ENCODE measurements around the gene ATG2A.

ATG2A gene

GRCh38 chr11:64932324-64932723 is 15.3 kb upstream of the ATG2A start:
- TF ChIP-seq, protein P1, sequence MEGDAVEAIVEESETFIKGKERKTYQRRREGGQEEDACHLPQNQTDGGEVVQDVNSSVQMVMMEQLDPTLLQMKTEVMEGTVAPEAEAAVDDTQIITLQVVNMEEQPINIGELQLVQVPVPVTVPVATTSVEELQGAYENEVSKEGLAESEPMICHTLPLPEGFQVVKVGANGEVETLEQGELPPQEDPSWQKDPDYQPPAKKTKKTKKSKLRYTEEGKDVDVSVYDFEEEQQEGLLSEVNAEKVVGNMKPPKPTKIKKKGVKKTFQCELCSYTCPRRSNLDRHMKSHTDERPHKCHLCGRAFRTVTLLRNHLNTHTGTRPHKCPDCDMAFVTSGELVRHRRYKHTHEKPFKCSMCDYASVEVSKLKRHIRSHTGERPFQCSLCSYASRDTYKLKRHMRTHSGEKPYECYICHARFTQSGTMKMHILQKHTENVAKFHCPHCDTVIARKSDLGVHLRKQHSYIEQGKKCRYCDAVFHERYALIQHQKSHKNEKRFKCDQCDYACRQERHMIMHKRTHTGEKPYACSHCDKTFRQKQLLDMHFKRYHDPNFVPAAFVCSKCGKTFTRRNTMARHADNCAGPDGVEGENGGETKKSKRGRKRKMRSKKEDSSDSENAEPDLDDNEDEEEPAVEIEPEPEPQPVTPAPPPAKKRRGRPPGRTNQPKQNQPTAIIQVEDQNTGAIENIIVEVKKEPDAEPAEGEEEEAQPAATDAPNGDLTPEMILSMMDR (IDR thresholded peaks at IDR 0.05; ENCODE audit: low read depth, low read length, missing control alignments) = no peak
- H3K4me3 ChIP-seq (replicated peaks; ENCODE audit: low read depth, low read length) = no peak overlapping the region
- DNase-seq (ENCODE audit: extremely low read depth, low read depth) = no peak

GRCh38 chr11:64931290-64931689 is 14.3 kb upstream of the ATG2A start:
- TF ChIP-seq, protein P1 (IDR thresholded peaks at IDR 0.05; ENCODE audit: low read depth, low read length, missing control alignments) = no peak
- no peak for DNase-seq (ENCODE audit: extremely low read depth, low read depth)
- H3K4me3 ChIP-seq (replicated peaks; ENCODE audit: low read depth, low read length) = no peak overlapping the region

DNA sequence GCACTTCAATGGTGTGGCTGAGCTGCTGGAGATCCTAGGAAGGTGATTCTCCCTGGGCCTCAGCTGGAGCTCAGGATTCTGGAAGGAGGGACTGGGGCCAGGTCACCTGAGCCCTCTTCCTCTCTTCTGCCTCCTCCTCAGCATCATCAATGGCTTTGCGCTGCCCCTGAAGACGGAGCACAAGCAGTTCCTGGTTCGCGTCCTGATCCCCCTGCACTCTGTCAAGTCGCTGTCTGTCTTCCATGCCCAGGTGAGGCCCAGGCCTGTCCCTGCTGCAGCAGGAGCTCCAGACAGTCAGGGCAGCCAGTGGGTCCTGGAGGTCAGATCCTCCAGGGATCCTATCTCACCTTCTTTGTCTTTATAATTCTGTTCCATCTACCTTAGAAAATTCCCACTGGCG is 13.3 kb upstream of the ATG2A start:
- TF ChIP-seq, protein P1 (IDR thresholded peaks at IDR 0.05; ENCODE audit: low read depth, low read length, missing control alignments) = no peak
- no peak overlapping the region for H3K4me3 ChIP-seq (replicated peaks; ENCODE audit: low read depth, low read length)
- no peak for DNase-seq (ENCODE audit: extremely low read depth, low read depth)

GRCh38 chr11:64929625-64930024 is 12.6 kb upstream of the ATG2A start:
- TF ChIP-seq, protein P1 (IDR thresholded peaks at IDR 0.05; ENCODE audit: low read depth, low read length, missing control alignments) = no peak
- DNase-seq (ENCODE audit: extremely low read depth, low read depth) = no peak
- H3K4me3 ChIP-seq (replicated peaks; ENCODE audit: low read depth, low read length) = no peak overlapping the region

GRCh38 chr11:64928957-64929356 is 11.9 kb upstream of the ATG2A start:
- TF ChIP-seq, protein P1 (IDR thresholded peaks at IDR 0.05; ENCODE audit: low read depth, low read length, missing control alignments) = no peak
- H3K4me3 ChIP-seq (replicated peaks; ENCODE audit: low read depth, low read length) = no peak overlapping the region
- no peak for DNase-seq (ENCODE audit: extremely low read depth, low read depth)

GRCh38 chr11:64926689-64927088 is 9.7 kb upstream of the ATG2A start:
- TF ChIP-seq, protein P1 (IDR thresholded peaks at IDR 0.05; ENCODE audit: low read depth, low read length, missing control alignments) = no peak
- no peak overlapping the region for H3K4me3 ChIP-seq (replicated peaks; ENCODE audit: low read depth, low read length)
- DNase-seq (ENCODE audit: extremely low read depth, low read depth) = no peak

Data from HFF-Myc (cell line).